ENCODE data around the gene TNFRSF21.

- TF ChIP-seq, protein P1, sequence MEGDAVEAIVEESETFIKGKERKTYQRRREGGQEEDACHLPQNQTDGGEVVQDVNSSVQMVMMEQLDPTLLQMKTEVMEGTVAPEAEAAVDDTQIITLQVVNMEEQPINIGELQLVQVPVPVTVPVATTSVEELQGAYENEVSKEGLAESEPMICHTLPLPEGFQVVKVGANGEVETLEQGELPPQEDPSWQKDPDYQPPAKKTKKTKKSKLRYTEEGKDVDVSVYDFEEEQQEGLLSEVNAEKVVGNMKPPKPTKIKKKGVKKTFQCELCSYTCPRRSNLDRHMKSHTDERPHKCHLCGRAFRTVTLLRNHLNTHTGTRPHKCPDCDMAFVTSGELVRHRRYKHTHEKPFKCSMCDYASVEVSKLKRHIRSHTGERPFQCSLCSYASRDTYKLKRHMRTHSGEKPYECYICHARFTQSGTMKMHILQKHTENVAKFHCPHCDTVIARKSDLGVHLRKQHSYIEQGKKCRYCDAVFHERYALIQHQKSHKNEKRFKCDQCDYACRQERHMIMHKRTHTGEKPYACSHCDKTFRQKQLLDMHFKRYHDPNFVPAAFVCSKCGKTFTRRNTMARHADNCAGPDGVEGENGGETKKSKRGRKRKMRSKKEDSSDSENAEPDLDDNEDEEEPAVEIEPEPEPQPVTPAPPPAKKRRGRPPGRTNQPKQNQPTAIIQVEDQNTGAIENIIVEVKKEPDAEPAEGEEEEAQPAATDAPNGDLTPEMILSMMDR (IDR thresholded peaks at IDR 0.05), result no peak
- TF ChIP-seq EZH2 (IDR thresholded peaks at IDR 0.05; ENCODE audit: borderline replicate concordance, insufficient read depth, low read depth, low read length, poor library complexity, severe bottlenecking), result no peak
Measured at GRCh38 chr6:47275640-47276039, 34.1 kb downstream of the TNFRSF21 start.
